GM12891 (cell line): ENCODE measurements around the gene DNHD1.

ENCODE experiments used
- PAX5 ChIP-seq: IDR thresholded peaks from 2 replicates; pipeline ENCODE4 v1.6.1; 2011; ENCODE audit warnings: low read length, moderate library complexity, mild to moderate bottlenecking; ENCODE audit not compliant: insufficient read depth, severe bottlenecking
- POLR2A ChIP-seq: IDR thresholded peaks from 2 replicates; pipeline ENCODE4 v1.6.1; 2011; ENCODE audit warnings: low read depth, low read length, control low read depth
- POLR2AphosphoS5 ChIP-seq: IDR thresholded peaks from 2 replicates; pipeline ENCODE4 v1.6.1; 2011; ENCODE audit warnings: low read depth, low read length, control low read depth
- POU2F2 ChIP-seq: IDR thresholded peaks from 2 replicates; pipeline ENCODE4 v1.6.1; 2011; ENCODE audit warnings: low read depth, mild to moderate bottlenecking, control low read depth, low read length, moderate library complexity
- SPI1 ChIP-seq: IDR thresholded peaks from 2 replicates; pipeline ENCODE4 v1.6.1; 2011; ENCODE audit warnings: low read depth, low read length, control low read depth
- TAF1 ChIP-seq: IDR thresholded peaks from 2 replicates; pipeline ENCODE4 v1.6.1; 2011; ENCODE audit warnings: low read depth, low read length, control low read depth

- no peak for TF ChIP-seq POLR2AphosphoS5
- no peak for TF ChIP-seq POLR2A
- TF ChIP-seq TAF1, result no peak
- no peak for TF ChIP-seq SPI1
- no peak for TF ChIP-seq POU2F2
- TF ChIP-seq PAX5, result no peak
Observed at GRCh38 chr11:6504166-6504565, 7.1 kb downstream of the DNHD1 start.
